ENCODE data around the gene NCOR2.

The NCOR2 gene

DNA sequence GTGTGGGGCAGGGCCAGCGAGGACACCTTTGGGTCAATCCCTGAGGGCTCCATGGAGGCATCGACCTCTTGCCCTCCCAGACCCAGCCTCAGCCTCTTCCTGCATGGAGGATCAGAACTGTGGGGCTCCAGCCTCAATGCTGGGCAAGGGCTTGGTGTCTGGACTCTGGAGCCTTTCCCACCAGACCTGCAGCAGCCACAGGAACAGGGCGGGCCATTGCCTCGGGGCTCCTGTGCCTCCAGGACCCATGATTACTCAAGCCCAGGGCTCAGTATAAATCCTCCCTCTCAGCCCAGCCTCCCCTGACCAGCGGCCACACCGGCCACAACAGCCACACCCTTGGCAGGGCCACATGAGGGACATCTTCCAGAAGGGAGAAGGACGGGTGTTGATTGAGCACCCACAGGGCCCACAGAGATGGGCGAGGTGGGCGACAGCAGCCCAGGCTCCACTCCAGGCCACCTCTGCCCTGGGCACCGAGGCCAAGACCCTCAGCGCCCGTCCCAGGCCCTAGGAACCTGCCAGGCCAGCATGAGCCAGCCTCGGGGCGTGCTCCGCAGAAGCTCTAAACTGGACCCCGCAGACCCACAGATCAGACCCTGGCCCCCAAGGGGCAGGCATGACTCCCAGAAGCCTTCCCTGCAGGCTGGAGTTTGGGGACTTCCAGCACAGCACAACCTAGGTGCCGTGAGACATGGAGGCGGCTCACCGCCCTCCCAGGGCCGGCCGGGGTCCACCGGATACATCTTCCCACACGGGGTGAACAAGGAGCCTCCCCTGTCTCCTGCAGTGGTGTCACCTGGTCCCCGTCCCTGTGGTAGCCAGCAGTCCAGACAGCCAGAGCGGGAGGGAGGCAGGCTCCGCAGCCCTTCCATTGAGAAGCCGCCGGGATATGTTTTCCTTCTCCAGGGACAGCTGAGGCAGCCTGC lies 25.1 kb downstream of the NCOR2 start:
- no peak for DNase-seq

DNA sequence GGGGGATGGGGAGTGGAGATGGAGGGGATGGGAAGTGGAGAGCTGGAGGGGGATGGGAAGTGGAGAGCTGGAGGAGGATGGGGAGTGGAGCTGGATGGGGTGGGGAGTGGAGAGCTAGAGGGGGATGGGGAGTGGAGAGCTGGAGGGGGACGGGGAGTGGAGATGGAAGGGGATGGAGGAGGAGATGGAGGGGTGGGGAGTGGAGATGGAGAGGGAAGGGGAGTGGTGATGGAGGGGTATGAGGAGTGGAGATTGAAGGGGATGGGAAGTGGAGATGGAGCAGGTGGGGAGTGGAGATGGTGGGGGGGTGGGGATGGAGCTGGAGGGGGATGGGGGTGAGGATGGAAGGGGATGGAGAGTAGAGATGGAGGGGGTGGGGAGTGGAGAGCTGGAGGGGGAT lies 26.1 kb downstream of the NCOR2 start:
- no peak for DNase-seq

DNA sequence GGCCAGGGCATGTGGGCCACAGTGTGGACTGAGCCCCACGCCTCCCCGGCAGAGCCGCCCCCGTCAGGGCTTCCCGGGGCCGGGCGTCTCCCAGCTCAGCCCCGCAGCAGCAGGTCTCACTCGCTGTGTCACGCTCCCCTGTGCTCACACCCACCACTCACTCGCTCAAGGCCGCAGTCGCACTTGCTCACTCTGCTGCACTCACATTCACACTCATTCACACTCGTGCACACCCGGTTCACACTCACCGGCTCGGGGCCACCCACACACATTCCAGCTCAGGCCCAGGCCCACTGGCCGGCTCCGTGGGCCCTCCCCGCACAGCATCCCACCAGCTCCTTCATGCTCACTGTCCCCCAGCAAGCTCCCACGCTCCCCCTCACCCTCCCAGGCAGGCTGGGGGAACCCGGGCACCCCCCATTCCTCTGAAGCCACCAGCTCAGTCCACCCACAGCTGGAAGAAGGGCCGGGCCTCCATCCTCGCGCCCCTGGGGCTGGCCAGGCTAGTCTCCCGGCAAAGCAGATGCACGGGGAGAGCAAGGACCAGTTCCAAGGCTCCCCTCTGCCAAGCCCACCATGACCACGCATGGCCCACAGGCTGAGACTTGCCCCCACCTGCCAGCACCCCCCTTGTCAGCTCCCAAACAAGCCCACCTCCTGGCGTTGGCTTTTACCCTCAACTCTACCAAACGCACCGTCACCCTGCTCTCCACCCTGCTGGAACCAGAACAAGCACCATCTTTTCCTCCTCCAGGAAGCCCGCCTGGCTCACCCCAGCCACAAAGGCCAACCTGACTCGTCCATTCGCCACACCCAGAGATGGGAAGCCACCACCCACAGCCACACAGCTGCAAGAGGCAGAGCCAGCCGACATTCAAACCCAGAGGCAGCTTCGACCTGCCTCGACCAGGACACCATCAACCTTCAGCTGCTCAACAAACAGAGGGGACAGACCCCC lies 28.0 kb downstream of the NCOR2 start:
- no peak for DNase-seq

DNA sequence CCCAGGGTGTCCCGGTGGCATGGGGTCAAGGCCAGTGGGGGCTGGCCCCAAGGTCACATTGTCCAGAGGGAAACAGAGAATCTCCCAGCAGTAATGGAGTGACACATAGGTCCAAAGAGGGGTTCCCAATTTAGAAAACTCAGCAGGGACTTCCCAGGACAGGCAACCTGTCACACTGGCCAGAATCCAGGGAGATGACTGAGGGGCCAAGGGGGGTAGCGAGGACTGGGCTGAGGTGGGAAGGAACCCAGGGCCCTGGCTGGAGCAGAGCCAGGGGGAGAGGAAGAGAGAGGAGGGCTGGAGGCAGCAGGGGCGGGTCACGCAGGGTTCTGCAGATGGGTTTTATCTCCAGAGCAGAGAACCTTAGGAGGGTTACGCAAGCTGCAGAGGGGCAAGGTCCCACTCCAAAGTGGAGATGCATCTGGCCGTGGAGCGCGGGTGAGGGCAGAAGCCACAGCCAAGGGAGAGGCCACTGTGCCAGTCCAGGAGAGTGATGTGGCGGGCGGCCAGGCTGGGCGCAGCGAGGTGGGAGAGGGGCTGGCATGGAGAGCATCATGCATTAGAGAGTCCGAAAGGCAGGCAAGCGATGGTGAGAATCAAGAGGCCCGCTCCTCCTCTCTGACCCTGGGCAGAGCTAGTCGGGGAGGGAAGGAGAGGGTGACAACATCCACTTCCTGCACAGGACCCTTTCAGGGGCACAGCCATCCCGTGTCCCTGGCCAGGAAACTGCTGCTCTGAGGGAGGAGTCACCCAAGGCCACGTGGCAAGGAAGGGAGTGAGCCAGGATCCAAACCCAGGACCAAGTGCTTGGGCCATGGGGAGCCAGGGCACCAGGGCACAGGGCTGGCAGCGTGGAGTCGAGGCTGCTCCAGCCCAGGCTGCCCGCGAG lies 29.0 kb downstream of the NCOR2 start:
- DNase-seq: no peak

DNA sequence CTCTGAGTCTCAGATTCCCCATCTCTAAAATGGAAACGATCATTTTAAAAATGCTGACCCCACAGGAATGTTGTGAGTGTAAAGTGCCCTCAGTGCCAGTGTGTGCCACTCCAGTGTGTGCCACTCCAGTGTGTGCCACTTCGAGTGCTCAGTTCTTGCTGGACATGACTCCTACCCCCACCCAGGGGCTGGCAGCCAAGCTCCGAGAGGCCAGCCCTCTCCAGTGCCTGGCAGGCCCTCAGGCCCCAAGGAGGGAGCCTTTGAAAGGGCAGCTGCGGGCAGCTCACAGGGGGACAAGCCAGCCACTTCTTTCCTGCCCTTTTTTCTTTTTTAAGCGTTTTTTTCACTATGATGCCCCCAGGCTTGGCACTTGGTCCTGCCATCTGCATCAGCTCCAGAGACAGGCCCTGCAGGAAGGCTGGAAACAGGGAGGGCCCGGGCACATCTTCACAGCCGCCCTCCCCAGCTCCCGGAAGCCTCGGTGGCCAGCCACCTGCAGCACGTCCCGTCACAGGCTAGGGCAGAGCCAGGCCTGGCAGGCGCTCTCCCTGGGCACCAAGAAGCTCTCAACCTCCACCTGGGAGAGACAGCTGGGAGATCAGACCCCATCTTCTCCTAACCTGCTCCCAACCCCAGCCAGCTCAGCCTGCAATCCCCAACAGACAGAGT lies 29.8 kb downstream of the NCOR2 start:
- no peak for DNase-seq

DNA sequence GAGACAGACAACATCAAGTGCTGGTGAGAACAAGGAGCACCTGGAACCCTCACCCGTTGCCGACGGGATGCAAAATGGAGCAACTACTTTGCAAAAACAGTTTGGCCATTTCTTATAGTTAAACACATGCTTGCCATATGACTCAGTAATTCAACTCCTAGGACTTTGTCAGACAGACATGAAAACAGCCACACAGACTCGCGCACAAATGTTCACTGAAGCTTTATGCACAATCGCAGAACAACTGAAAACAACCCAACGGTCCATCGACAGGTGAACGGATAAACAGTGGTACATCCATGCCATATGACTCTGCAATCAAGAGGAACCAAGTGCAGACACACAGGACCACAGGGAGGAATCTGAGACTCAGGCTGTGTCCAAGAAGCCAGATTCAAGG lies 30.8 kb downstream of the NCOR2 start:
- DNase-seq: no peak

DNA sequence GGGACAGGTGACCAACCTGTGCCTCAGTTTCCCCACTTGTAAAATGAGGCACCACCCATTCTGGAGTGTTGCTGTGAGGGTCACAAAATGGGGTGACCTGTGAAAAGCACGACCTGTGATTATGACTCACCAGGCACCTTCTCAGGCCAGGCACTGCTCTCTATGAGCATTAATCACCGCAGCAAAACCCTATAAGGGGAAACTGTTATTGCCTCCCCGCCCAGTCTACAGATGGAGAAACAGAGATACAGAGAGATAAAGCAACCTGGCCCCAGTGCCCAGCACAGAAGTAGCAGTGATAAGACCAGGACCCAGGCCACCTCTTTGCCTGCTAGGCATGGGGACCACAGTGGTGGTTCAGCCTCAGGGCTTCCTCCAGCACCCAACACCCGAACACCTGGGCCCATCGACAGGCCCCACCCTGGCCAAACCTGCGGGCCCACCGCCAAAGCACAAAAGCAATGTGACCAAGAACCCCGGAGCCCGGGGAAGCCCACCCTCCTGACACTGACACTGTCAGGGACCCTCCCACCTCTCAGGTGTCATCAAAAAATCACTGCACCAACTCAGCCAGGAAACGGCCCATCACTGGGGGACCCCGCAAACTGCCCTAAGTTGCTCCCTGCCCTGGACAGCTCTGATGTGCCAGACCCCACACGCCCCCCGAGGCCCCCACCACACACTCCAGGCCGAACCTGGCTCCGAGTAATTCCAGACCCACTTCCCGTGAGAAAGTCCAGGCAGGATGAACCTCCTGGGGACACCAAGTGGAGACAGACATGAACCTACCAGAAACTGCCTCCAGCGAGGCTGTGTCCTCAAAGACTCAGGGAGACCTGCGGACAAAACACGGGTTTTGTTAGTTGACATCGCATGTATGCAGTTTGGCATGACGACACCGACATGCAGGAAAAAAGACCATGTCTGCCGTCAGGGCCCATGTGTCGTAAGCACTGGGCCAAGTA lies 32.4 kb downstream of the NCOR2 start:
- DNase-seq: no peak

DNA sequence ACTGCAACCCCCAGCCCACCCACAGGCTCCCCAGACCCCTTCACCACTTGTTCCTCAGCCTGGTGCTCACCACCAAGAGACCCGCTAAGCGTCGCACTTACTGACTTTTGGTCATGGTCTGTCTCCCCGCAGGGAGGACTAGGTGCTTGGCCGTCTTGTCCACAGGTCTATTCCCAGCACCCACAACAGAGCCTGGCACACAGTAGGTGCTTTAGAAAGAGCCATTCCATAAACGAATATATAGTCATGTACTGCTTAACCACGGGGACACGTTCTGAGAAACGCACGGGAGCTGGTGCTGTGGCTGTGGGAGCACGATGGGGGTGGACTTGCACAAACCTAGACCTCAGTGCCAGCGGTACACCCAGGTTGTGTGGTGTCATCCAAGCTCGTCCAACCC lies 34.0 kb downstream of the NCOR2 start:
- no peak for DNase-seq

DNA sequence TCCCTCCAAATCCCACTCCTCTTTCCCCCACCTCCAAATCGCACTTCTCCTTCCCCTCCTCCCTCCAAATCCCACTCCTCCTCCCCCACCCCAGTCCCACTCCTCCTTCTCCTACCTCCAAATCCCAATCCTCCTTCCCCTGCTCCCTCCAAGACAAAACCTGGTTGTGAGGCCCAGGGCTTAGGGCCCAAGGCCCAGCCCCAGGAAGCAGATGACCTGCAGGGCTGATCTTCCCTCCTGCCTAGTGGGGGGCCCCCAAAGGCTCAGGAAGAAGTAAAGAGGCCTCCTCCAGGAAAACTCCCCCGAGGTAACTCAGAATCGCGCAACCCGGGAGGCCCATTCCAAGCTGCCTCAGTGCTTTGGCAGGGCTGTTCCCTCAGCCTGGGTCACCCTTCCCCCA lies 34.4 kb downstream of the NCOR2 start:
- no peak for DNase-seq

DNA sequence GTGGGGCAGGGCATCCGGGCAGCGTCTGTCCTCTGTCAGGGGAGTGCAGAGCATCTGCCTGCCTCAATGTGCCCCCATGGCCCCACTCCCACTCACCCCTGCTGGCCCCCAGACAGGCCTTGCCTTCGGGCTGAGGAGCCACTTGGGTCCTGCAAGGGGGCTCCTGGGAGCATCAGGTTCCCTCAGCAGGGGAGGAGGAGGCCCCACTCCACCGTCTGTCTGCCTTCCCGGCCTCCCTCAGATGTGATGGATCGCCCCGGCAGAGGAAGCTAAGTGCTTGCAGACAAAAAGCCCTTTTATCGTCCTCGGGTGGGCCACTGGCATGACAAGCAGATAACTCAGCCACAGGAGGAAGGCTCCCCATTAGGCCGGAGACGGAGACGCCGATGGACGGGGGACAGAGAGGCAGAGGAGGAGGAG lies 35.1 kb downstream of the NCOR2 start:
- DNase-seq: no peak

DNA sequence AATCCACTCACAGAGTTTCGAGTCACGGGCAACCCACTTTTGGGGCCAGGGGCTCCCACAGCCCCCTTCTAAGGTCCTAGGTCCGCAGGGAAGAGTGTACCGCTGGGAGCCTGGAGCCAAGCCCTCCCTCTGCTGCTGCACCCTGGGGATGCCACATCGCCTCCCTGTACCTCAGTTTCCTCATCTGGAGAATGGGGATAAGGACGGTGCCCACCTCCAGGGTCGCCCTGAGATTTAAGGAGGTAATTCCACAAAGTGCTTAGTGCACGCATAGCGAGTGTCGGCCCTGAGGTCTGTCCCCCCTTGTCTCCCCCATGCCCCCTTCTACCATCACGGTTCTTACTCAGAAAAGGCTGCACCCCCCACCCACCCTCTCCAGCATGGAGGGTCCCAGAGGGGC lies 35.5 kb downstream of the NCOR2 start:
- DNase-seq: no peak

DNA sequence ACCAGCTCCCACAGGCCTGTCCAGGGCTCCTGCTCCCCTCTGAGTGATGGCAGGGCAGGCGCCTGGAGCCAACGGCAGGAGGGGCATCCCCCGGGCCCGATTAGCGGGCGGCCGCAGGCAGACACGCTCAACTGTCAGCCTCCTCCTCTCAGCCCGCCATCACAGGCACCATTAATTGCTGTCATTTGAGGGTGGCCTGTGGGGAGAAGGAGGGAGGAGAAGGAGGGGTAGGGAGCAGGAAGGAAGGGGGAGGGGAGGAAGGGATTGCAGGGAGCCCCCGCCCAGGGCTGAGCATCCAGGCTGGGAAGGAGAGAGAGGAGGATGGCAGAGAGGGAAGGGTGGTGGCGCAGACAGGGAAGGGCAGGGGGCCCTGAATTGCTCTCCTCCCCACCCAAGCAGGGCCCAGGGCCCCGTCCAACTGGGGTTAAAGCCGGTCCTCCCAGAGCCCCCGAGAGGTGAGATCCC lies 36.1 kb downstream of the NCOR2 start:
- no peak for DNase-seq

DNA sequence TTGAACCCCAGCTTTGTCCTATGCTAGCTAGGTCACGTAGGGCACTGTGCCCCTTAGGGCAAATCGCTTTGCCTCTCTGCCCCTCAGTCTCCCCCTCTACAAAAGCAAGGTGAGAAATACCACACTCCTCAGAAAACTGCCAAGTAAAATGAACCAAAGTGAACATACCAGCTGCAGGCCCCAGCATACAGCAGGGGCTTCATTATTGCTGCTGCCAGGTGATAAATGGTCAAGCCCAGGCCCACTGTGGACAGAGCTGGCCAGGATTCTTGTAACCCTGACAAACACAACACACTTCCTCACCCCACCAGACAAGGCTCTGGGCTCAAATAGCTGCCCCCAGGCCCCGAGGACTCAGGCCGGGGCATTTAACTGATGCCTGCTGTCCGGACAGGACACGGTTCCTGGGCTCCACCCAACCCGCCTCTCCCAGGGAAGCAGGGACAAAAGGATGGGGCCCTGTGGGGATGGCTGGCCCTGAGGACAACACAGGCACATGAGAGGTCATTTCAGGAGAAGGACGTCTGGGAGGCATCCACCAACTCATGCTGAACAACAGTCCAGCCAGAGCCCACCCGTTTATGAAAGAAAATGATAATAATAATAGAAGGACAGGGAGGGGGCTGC lies 36.7 kb downstream of the NCOR2 start:
- DNase-seq: no peak

DNA sequence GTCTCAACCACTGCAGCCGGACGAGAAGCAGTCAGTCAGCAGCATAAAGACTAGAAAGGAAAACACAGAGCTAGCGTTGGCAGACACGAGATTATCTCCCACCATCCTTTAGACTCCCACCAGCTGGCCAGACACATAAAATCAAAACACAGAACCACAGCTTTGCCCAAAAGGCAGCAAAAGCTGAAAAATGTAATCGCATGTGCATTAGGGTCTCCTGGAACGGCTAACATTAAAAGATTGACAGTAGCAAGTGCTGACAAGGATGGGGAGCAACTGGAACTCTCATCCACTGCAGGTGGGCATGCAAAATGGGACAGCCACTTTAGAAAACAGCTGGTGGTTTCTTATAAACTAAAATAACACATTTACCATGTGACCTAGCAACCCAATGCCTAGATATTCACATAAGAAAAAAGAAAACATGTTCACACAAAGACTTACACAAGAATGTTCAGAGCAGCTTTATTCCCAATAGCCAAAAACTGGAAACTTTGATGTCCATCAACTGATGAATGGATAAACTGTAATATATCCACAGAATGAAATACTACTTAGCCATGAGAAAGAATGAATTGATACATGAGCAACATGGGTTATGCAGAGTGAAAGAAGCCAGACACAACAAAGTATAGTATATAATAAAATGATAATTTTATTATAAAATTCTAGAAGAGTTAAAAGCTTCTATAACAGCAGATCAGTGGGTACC lies 37.7 kb downstream of the NCOR2 start:
- DNase-seq: no peak

DNA sequence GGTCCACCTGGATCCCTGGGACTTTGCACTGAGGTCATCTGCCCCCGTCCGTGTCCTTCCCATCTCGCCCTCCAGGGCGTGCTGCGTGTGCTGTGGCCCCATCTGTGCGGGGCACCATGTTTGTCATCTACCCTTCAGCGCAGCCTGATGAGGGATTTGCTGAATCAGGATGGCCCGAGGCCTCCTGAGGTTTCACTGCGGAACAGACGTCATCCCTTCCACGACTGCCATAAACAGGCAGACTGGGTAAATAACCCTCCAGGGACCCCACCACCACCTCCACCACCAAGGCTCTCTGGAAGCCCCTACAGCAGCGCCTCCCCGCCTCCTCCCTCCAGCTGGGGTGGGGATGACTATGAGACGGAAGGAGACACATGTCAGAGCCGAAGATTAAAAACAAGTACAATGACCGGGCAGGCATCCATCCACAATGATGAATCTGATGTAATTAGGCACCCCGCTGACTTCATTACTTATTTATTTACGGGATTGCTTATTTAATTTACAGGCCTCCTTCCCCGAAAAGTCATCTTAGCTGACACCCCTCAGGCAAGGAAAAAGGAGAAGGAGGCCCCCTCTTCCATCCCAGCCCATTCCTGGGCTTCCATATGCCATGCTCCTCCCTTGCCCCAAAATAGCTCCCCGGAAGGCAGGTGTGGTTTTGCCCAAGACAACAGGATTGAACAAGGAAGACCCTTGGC lies 39.4 kb downstream of the NCOR2 start:
- no peak for DNase-seq

DNA sequence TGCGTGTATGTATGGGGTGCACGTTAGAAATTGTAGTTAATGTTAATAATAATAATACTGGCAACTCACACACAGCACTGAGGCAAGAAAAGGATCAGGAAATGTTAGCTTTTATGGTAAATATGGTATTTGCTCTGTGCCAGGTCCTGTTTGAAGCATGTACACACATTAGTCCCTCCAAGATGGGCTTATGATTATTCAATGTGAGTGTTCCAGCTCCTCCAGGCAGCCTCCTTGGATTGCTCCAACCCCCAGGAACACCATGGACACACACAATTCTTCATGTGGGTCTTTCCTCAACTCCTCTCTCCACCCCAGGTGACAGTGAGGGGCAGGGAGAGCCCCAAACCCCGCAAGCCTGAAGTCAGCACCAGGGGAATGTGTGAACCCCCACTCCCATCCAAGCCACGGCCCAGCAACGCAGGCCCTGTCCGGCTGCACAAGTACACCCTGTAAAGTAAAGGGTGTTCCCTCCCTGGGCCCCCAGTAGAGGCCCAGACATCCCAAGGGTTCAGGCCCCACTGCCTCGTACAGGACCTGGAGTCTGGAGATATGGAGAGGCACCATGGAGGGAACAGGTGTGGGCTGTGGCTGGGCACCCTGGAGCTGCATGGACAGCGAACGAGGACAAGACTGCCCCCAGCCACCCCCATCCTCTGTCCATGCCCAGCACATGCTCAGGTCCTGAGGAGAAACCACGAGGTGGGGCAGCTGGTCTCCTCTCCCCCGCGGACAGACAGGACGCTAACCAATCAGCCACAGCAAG lies 41.3 kb downstream of the NCOR2 start:
- DNase-seq: no peak

DNA sequence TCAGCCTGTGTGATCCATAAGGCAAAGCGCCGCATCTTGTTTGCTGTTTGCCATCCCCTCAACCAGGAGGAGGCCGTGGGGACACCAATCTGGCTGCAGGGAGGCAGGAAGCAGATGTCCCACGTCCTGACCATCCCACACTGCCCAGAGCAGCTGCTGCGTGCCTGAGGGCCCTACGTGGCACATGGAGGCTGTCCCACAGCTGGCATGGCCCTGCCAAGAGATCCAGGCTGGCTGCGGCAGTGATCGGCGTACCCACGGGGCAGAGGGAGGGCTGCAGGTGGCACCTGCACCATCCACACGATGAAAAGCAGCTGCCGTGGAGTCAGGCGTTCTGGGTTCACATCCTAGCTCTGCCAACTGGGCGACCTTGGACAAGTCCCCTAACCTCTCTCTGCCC lies 42.0 kb downstream of the NCOR2 start:
- DNase-seq: no peak

DNA sequence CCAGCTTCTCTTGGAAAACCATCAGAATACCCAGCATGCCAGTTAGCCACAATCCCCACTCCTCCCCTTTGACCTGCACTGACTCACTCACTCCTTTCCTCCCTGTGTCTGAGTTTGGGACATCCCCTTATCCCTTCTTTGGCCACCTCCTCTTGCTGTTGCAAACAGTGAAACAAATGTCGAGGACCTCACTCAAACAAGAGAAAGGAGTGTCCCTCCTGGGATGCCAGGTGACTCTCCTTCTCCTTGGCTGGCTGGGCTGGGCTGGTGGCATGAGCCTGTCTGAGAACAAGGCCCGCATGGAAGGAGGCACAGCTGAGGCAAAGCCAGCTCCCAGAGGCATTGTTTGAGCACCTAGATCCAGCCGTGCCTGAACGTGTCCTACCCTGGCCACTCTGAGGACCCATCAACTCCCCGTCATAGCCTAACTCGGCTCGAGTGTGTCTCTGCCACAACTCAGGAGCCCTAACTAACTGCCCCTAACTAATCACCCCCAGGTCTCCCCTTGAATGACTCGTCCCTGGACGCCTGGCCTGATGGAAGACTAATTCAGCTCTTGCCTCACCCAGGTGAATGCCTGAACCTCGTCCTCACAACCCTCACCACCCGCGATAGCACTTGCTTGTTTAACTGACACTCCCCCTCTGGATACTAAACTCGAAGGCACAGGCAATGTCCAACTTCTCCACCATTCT lies 43.0 kb downstream of the NCOR2 start:
- DNase-seq: no peak

Data from activated naive CD4-positive, alpha-beta T cell treated with anti-CD3 and anti-CD28 coated beads, Interleukin-2, amount 50 U/mL, for 16 hours (primary cell).